NCI-H82 treated with DMSO at 0.1 percent for 48 hours (cell line): ENCODE results near the gene SLC25A41.
A peak's percentile ranks its signal among the peaks of the same experiment; 100 is the strongest.

Source experiments
- DNase-seq: peaks from one replicate; lab custom pipeline; 2025; ENCODE audit not compliant: unreplicated experiment; lab: John Stamatoyannopoulos, UW

SLC25A41 gene

DNA sequence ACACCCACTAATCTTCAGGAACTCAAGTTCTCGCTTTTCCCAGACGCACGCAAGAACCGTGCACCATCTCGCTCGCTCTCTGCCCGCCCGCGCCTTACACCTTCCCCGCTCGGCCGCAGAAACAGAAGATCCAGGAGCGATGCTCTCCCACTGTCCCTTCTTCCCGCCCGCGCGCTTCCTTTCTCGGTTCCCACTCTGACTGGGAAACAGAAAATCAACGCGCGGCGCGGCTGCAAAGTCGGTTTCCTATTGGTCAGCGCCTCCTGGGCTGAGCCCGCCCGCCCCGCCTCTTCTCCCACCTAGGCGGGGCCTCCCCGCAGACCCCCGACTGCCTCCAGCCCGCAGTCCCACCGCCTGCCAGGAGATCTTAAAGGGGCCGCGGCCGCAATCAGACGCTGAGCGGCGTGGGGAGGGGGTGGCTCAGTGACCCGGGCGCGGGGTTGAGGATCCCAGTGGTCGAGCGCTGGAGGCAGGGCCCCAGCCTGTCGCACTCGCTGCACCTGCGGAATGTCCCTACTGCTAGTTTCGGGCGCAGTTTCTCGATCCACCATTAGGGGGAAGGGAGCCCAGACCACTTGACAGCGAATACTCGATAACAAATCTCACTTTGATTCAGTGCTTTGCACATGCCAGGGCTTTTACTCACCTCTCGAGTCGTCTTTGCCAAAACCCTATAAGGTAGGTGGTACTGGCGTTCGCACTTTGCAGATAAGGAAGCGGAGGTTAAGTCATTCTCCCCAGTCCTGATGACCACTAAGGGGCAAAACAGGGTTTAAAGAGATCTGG, 26.7 kb upstream of the SLC25A41 start:
- peak; percentile 89 for DNase-seq

- no peak for DNase-seq
Observed at GRCh38 chr19:6459262-6460098, 25.9 kb upstream of the SLC25A41 start, which contains the start of gene SLC25A23. Gene SLC25A23, minus strand, starts transcription at chr19:6459792. Its CDS starts 164 bp downstream, at chr19:6459628.

DNA sequence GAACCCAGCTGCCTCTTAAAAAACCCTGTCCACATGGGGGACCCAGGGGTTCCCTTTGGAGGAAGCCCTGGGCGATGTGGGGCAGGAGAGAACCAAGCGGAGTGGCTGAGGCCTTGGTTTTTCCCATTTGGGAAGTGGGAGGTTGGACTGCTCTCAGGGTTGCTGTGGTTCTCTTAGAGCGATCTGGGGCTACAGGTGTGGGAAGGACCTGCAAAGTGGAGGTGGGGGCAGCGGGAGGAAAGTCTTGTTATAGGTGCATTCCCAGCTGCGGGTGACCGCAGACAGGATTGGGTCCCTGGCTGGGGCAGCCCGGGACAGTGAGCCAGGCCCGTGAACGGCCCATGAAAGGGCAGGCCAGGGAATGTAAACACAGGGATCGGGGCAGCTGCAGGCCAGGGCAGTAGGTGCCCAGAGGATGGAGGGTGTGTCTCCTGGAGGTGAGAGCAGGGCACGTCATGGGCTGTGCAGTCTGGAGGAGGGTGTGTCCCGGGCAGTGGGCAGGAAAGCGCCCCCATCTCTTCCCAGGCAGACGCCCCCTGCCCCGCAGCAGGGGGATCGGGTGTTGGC, 25.2 kb upstream of the SLC25A41 start:
- no peak for DNase-seq

GRCh38 chr19:6457958-6458694, 24.6 kb upstream of the SLC25A41 start:
- DNase-seq = no peak

DNA sequence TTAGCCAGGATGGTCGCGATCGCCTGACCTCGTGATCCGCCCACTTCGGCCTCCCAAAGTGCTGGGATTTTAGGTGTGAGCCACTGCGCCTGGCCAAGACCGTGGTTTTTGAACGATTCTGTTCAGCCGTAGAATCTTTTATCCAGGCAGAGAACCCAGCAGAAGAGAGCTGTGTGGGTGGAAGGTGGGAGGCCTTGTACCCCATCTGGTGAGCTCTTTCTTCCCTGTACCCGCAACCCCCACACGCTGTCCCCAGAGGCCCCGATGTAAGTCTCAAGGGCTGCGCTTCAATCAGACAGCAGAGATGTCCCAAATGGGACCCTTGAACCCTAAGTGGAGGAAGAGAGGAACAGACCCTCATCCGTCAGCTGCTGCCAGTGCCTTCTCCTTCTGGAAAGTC, 22.4 kb upstream of the SLC25A41 start:
- DNase-seq = no peak

- no peak for DNase-seq
Observed at GRCh38 chr19:6453951-6454565, 20.5 kb upstream of the SLC25A41 start.

DNA sequence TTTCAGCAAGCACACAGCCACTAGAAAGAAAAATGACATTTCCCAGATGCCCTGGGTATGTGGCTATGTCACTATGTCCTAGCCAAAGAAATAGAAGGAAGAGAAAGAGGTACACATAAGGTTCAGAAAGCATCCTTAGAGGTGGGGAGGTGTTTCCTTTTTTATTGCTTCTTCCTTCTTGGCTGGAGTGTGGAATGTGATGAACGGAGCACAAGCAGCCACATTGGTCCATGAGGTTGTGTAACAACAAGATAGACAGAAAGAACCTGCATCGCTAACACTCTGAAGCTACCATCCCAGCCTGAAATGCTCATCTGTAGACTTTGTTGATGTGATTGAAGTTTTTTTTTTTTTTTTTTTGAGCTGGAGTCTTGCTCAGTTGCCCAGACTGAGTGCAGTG, 19.3 kb upstream of the SLC25A41 start:
- DNase-seq = no peak

DNA sequence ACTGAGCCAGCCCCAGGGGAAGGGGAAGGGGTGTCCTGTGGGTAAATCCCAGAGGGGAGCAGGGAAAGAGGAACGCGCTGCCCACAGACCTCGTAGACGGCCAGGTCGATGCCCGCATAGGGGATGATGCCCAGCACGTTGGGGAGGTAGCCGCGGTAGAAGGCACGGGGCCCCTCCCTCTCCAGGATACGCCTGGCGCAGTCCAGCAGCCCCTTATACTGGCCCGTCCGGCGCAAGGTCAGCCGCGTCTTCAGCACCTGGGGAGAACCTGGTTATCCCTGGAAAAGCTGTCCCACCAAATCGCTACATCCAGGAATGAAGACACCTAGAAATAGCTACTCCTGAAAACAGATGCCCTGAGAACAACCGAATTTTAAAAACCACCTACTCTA, 18.7 kb upstream of the SLC25A41 start:
- no peak for DNase-seq

DNA sequence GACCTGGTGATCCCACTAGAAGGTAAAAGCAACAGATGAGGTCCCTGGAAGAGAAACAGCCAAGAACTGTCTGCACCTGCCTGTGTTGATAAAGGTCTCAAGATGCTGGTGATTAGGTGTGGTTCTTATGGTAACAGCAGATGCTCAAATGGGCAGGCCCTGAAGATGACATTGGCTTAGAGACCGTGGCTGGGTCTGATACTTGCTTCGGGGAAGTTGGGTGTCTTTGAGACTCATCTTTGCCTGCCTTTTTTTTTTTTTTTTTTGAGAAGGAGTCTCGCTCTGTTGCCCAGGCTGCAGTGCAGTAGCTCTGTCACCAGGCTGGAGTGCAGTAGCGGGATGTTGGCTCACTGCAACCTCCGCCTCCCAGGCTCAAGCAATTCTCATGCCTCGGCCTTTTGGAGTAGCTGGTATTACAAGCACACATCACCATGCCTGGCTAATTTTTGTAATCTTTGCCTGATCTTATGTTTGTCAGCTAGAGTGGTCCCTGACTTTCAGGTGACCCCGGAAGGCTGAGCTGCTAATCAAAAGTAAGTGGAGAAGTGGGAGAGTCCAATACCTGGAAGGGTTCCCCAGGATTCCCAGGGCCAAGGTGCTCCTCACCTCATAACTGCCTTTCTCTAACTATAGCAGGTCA, 18.1 kb upstream of the SLC25A41 start:
- no peak for DNase-seq

- no peak for DNase-seq
Observed at GRCh38 chr19:6450166-6450565, 16.6 kb upstream of the SLC25A41 start.

- no peak for DNase-seq
Observed at GRCh38 chr19:6448045-6448444, 14.5 kb upstream of the SLC25A41 start.

DNA sequence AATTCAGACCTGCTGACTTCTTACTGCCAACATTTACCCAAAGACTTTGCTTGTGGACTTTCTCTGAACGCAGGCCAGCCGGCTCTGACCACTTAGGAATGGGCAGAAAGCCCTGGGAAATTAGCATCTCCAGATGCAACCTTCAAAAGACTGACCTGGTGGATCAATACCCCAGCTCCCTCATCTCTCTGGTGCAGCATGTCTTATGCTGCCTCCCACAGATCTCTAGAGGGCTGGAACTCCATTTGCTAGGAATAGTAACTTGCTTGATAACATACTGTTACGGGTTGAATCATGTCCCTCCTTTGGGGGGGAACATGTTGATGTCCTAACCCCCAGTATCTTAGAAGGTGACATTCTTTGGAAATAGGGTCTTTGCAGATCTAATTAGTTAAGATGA, 12.9 kb upstream of the SLC25A41 start:
- DNase-seq = no peak

DNA sequence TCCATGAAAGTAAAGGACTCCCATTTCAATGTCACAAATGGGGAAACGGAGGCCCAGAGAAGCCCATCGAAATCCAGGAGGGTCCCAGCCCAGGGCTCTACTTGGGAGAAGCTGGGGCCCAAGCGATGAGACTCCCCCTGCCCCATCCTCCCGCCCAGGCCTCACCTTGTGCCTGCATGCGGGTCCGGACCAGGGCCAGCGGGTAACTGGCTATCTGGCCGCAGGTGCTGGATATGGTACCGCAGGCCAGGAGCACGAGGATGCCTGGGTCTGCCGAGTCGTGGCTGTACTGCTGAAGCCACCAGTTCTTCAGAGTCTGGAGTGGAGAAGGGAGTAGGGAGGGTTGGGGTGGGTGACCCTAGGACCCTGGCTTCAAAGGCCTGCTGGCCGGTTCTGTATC, 10.4 kb upstream of the SLC25A41 start:
- DNase-seq = no peak

GRCh38 chr19:6442087-6442688, 8.6 kb upstream of the SLC25A41 start:
- DNase-seq = no peak

DNA sequence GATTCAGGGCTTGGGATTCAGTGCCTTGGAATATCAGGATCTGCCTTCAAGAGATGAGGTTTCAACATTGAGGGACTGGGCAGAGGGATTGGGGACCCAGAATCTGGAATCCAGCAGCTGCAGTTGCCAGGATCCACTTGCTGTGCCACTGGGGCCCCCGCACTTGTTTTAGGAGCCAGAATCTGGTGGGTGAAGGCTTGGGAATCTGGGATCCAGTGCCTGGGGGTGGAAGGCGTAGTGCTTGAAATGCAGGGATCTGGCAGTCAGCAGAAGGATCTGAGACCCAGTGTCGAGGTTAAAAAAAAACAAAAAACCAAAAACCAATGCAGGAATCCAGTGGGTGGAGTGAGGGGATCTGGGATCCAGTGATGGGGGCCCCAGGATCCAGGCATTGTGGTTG, 7.3 kb upstream of the SLC25A41 start:
- no peak for DNase-seq

DNA sequence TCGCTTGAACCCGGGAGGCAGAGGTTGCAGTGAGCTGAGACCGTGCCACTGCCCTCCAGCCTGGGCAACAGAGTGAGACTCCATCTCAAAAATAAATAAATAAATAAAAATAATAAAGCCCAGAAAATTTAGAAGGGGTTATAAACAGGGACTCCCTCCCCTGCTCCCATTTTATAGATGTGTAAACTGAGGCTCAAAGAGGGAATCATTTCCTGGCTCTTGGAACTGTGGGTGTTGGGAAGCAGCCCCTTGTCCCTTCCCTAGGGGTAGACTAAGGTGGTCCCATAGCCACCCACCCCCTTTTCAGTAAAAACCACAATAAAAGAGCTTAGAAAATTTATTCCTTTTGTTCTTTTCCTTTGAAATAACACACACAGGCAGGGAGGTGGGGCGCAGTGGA, 6.2 kb upstream of the SLC25A41 start:
- DNase-seq = no peak

DNA sequence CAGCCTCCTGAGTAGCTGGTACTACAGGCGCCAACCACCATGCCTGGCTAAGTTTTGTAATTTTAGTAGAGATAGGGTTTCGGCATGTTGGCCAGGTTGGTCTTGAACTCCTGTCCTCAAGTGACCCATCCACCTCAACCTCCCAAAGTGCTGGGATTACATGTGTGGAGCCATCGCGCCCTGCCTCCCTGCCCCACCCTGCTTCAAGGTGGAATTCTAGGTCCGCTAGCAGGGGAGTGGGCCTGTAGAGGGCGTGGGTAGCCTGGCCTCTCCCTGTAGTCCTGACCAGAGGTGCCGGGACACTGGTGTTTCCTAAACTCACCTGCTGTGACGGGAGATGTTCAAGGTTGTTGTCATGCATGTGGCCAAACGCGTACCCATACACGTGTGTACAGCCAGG, 398 bp downstream of the SLC25A41 start:
- no peak for DNase-seq

GRCh38 chr19:6431891-6432290, 1.7 kb downstream of the SLC25A41 start:
- DNase-seq = no peak

GRCh38 chr19:6429419-6430221, 3.9 kb downstream of the SLC25A41 start:
- DNase-seq = no peak
